H9 (cell line): Measurements from ENCODE around the gene APOB. TPM values are rescaled to one million over a fixed set of nuclear protein-coding genes. Genes with fewer than 3 reads are reported as not detected.

Experiments used
- DNase-seq: peaks from one replicate; pipeline ENCODE4 v3.0.0-alpha.2; 2017
- H2AFZ ChIP-seq: one replicate; pipeline ENCODE4 v1.6.1; 2013; ENCODE audit warnings: mild to moderate bottlenecking, low read length, control low read depth, moderate library complexity
- H2AK5ac ChIP-seq: 2 replicates; pipeline ENCODE4 v1.6.1; 2013; ENCODE audit warnings: low read length, control low read depth, mixed read lengths; ENCODE audit not compliant: insufficient read length
- H2BK120ac ChIP-seq: one replicate; pipeline ENCODE4 v1.6.1; 2013; ENCODE audit warnings: low read depth, mild to moderate bottlenecking, low read length, control low read depth, inconsistent platforms; ENCODE audit not compliant: poor library complexity, severe bottlenecking
- H2BK12ac ChIP-seq: 2 replicates; pipeline ENCODE4 v1.6.1; 2013; ENCODE audit warnings: low read length, control low read depth, mixed read lengths, low read depth; ENCODE audit not compliant: insufficient read length
- H2BK15ac ChIP-seq: 2 replicates; pipeline ENCODE4 v1.6.1; 2013; ENCODE audit warnings: low read depth, low read length, control low read depth
- H2BK20ac ChIP-seq: one replicate; pipeline ENCODE4 v1.6.1; 2013; ENCODE audit warnings: low read depth, mild to moderate bottlenecking, low read length, control low read depth, inconsistent platforms; ENCODE audit not compliant: poor library complexity, severe bottlenecking
- H2BK5ac ChIP-seq: 2 replicates; pipeline ENCODE4 v1.6.1; 2013; ENCODE audit warnings: low read length, control low read depth, mixed read lengths; ENCODE audit not compliant: insufficient read length
- H3K14ac ChIP-seq: 2 replicates; pipeline ENCODE4 v1.6.1; 2013; ENCODE audit warnings: low read length, control low read depth; ENCODE audit not compliant: insufficient read depth
- H3K18ac ChIP-seq: 2 replicates; pipeline ENCODE4 v1.6.1; 2013; ENCODE audit warnings: low read depth, mild to moderate bottlenecking, mixed read lengths, low read length, control low read depth; ENCODE audit not compliant: insufficient read length
- H3K23ac ChIP-seq: 2 replicates; pipeline ENCODE4 v1.6.1; 2013; ENCODE audit warnings: low read length, control low read depth, mixed read lengths, low read depth; ENCODE audit not compliant: insufficient read length
- H3K23me2 ChIP-seq: 2 replicates; pipeline ENCODE4 v1.6.1; 2013; ENCODE audit warnings: low read depth, mild to moderate bottlenecking, mixed read lengths, low read length, control low read depth; ENCODE audit not compliant: insufficient read length, poor library complexity, severe bottlenecking
- H3K27ac ChIP-seq: 2 replicates; pipeline ENCODE4 v1.5.1; 2013; ENCODE audit warnings: low read length, control low read depth, mixed read lengths, low read depth; ENCODE audit not compliant: insufficient read length
- H3K27me3 ChIP-seq: 2 replicates; pipeline ENCODE4 v1.6.1; 2013; ENCODE audit warnings: low read length, control low read depth, inconsistent platforms; ENCODE audit not compliant: insufficient read depth
- H3K4ac ChIP-seq: 2 replicates; pipeline ENCODE4 v1.6.1; 2013; ENCODE audit warnings: low read depth, mild to moderate bottlenecking, control low read depth, inconsistent platforms, low read length, moderate library complexity
- H3K4me1 ChIP-seq: 2 replicates; pipeline ENCODE4 v1.6.1; 2013; ENCODE audit warnings: low read length, control low read depth, inconsistent platforms; ENCODE audit not compliant: insufficient read depth
- H3K4me2 ChIP-seq: 2 replicates; pipeline ENCODE4 v1.6.1; 2013; ENCODE audit warnings: low read length, control low read depth, mixed read lengths; ENCODE audit not compliant: insufficient read length, insufficient read depth
- H3K56ac ChIP-seq: 2 replicates; pipeline ENCODE4 v1.6.1; 2013; ENCODE audit warnings: low read depth, mild to moderate bottlenecking, mixed read lengths, low read length, control low read depth; ENCODE audit not compliant: insufficient read length
- H3K79me1 ChIP-seq: 2 replicates; pipeline ENCODE4 v1.6.1; 2013; ENCODE audit warnings: low read depth, mild to moderate bottlenecking, moderate library complexity, low read length, control low read depth, inconsistent platforms; ENCODE audit not compliant: insufficient read depth, poor library complexity, severe bottlenecking
- H3K79me2 ChIP-seq: 2 replicates; pipeline ENCODE4 v1.6.1; 2013; ENCODE audit warnings: low read length, control low read depth, inconsistent platforms; ENCODE audit not compliant: insufficient read depth
- H3K9ac ChIP-seq: 2 replicates; pipeline ENCODE4 v1.6.1; 2013; ENCODE audit warnings: low read length, control low read depth, mixed read lengths; ENCODE audit not compliant: insufficient read length; ENCODE audit errors: extremely low read depth
- H3K9me3 ChIP-seq: one replicate; pipeline ENCODE4 v1.6.1; 2013; ENCODE audit warnings: low read depth, low read length, inconsistent platforms; ENCODE audit not compliant: control insufficient read depth
- H3T11ph ChIP-seq: one replicate; pipeline ENCODE4 v1.6.1; 2013; ENCODE audit warnings: mild to moderate bottlenecking, low read length, control low read depth, inconsistent platforms
- H4K20me1 ChIP-seq: one replicate; pipeline ENCODE4 v1.6.1; 2013; ENCODE audit not compliant: control insufficient read depth, insufficient read length, insufficient read depth
- H4K5ac ChIP-seq: 2 replicates; pipeline ENCODE4 v1.6.1; 2013; ENCODE audit warnings: low read depth, mild to moderate bottlenecking, mixed read lengths, low read length, control low read depth; ENCODE audit not compliant: insufficient read length
- H4K8ac ChIP-seq: replicated peaks from 2 replicates; pipeline ENCODE4 v1.6.1; 2013; ENCODE audit warnings: low read length, control low read depth, mixed read lengths, low read depth; ENCODE audit not compliant: insufficient read length
- H4K91ac ChIP-seq: 2 replicates; pipeline ENCODE4 v1.6.1; 2013; ENCODE audit warnings: low read depth, mild to moderate bottlenecking, moderate library complexity, mixed read lengths, low read length, control low read depth; ENCODE audit not compliant: insufficient read length
- H3K27ac Mint-ChIP-seq, 3 experiments: 2 replicates in 2 of 3; 3 replicates in 1 of 3; pipeline ENCODE4 v1.8.0; 2020 to 2021; ENCODE audit warnings: mixed read lengths in 3 of 3, mild to moderate bottlenecking in 1 of 3, moderate library complexity in 1 of 3
- H3K27me3 Mint-ChIP-seq: 2 replicates; pipeline ENCODE4 v1.8.0; 2021; ENCODE audit warnings: low read depth, mild to moderate bottlenecking, moderate library complexity, mixed read lengths
- H3K36me3 Mint-ChIP-seq, 3 experiments: 2 replicates in 2 of 3; 3 replicates in 1 of 3; pipeline ENCODE4 v1.8.0; 2020 to 2021; ENCODE audit warnings: low read depth in 3 of 3, mixed read lengths in 3 of 3; ENCODE audit not compliant: insufficient read depth in 1 of 3
- H3K4me1 Mint-ChIP-seq, 2 experiments: 2 replicates each; pipeline ENCODE4 v1.8.0; 2020; ENCODE audit warnings: mixed read lengths in 2 of 2
- H3K4me3 Mint-ChIP-seq, 2 experiments: 2 replicates in 1 of 2; 3 replicates in 1 of 2; pipeline ENCODE4 v1.8.0; 2020 to 2021; ENCODE audit warnings: mild to moderate bottlenecking in 2 of 2, mixed read lengths in 2 of 2, moderate library complexity in 1 of 2
- H3K9me3 Mint-ChIP-seq, 2 experiments: 2 replicates in 1 of 2; 3 replicates in 1 of 2; pipeline ENCODE4 v1.8.0; 2020; ENCODE audit warnings: mild to moderate bottlenecking in 2 of 2, mixed read lengths in 2 of 2, moderate library complexity in 1 of 2
- WGBS: extraction: QIAGEN DNeasy Blood & Tissue Kit; methylation state at CpG from one replicate; pipeline ENCODE4 v1.1.7; 2013; ENCODE audit warnings: missing lambda C conversion rate, low lambda C conversion rate, mixed read lengths; ENCODE audit not compliant: insufficient read length; ENCODE audit errors: extremely low coverage; 5-methylcytosine and 5-hydroxymethylcytosine counted together
- total RNA-seq: library from RNA; stranded (reverse); gene quantifications from 2 replicates; pipeline ENCODE4 v1.2.1, GENCODE V29; 2021
- TF ChIP-seq, protein P1 (sequence below): fragments of 200-600 bp; sonication (generic); conservative IDR thresholded peaks from 3 replicates; pipeline ENCODE4 v1.8.0; 2021; ENCODE audit warnings: antibody characterized with exemption, mild to moderate bottlenecking

Gene APOB
- total RNA-seq, 1 experiment from 2014 or later = 0.26 TPM

DNA sequence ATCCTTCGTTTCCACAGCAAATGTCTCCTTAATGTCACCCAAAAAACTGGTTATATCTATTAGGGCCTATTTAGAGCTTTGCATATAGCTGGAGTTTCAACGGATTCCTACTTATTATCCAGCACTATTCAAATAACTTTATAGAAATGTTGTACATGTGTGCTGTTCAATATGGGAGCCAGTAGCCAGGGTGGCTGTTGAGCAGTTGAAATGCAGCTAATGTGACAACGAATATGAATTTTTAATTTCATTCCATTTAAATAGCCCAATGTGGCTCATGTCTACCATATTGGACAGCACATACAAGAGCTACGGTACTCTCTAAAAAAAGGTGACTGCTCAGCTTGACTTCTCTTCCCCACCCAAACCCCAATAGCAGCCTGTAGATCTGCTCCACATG lies 2.4 kb downstream of the APOB start:
- no peaks in the 10 kb centered on the region for H3K79me2 ChIP-seq
- no peak overlapping the region for H2BK15ac ChIP-seq
- H3K4ac ChIP-seq = no peak overlapping the region
- Mint-ChIP-seq H3K4me1 (peaks cover 13 to 15% of the 10 kb centered on the region in 2 experiments), H3K36me3 (no peaks in the 10 kb centered on the region), H3K27me3 (peaks cover 26% of the 10 kb centered on the region), H3K4me3 (no peak overlapping the region), H3K9me3 (no peaks in the 10 kb centered on the region; a peak in 1 of 5 replicates), H3K27ac (no peak overlapping the region)
- no peak overlapping the region for H3K14ac ChIP-seq
- WGBS = no CpG with 5 or more reads among the region's 4 CpGs
- no peak overlapping the region for H2BK12ac ChIP-seq
- H4K8ac ChIP-seq = no peak overlapping the region
- no peak overlapping the region for H2AK5ac ChIP-seq
- H3K4me2 ChIP-seq = no peak overlapping the region
- H3K56ac ChIP-seq = no peak overlapping the region
- H4K20me1 ChIP-seq = no peaks in the 10 kb centered on the region
- no peak overlapping the region for H2AFZ ChIP-seq
- H3K4me1 ChIP-seq = peaks cover 5% of the 10 kb centered on the region; the same call in 1 of the 2 replicates
- no peak overlapping the region for H3K18ac ChIP-seq
- H4K5ac ChIP-seq = no peak overlapping the region
- no peak overlapping the region for H3K9ac ChIP-seq
- H3K9me3 ChIP-seq = no peaks in the 10 kb centered on the region
- H2BK5ac ChIP-seq = no peak overlapping the region
- H3K23me2 ChIP-seq = no peaks in the 10 kb centered on the region
- no peak for DNase-seq
- H3K79me1 ChIP-seq = no peaks in the 10 kb centered on the region
- H3K27me3 ChIP-seq = peaks cover 5% of the 10 kb centered on the region; the same call in 1 of the 2 replicates
- TF ChIP-seq, protein P1, sequence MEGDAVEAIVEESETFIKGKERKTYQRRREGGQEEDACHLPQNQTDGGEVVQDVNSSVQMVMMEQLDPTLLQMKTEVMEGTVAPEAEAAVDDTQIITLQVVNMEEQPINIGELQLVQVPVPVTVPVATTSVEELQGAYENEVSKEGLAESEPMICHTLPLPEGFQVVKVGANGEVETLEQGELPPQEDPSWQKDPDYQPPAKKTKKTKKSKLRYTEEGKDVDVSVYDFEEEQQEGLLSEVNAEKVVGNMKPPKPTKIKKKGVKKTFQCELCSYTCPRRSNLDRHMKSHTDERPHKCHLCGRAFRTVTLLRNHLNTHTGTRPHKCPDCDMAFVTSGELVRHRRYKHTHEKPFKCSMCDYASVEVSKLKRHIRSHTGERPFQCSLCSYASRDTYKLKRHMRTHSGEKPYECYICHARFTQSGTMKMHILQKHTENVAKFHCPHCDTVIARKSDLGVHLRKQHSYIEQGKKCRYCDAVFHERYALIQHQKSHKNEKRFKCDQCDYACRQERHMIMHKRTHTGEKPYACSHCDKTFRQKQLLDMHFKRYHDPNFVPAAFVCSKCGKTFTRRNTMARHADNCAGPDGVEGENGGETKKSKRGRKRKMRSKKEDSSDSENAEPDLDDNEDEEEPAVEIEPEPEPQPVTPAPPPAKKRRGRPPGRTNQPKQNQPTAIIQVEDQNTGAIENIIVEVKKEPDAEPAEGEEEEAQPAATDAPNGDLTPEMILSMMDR = no peak
- H3T11ph ChIP-seq = no peak overlapping the region
- no peak overlapping the region for H3K27ac ChIP-seq
- H3K23ac ChIP-seq = no peak overlapping the region
- H4K91ac ChIP-seq = no peak overlapping the region
- H2BK20ac ChIP-seq = no peak overlapping the region
- H2BK120ac ChIP-seq = no peak overlapping the region
